Measurements from ENCODE around the gene TMEM212. TPM values are rescaled to one million over a fixed set of nuclear protein-coding genes. Genes with fewer than 3 reads are reported as not detected.

The TMEM212 gene
- total and polyA plus RNA-seq, 9 of the 15 experiments (the other 6 are each of a cell fraction or from before 2014, with no cell fraction given), result not detected

- TF ChIP-seq ARID4B (CRISPR knock-in tag; IDR thresholded peaks at IDR 0.05) (no peak), MEIS2 (IDR thresholded peaks at IDR 0.05; ENCODE audit: partially characterized antibody) (peak; percentile 98), MNT (conservative IDR thresholded peaks at IDR 0.05) (peak in 1 of 2 experiments; percentile 63; a peak in 1 of 4 replicates), POLR2H (tag; IDR thresholded peaks at IDR 0.05; ENCODE audit: low read depth) (peak; percentile 41), PBX2 (CRISPR knock-in tag; IDR thresholded peaks at IDR 0.05; ENCODE audit: low read depth) (no peak), PBX2 (tag; conservative IDR thresholded peaks at IDR 0.05; ENCODE audit: low read depth) (peak; percentile 96), PPARD (CRISPR knock-in tag; IDR thresholded peaks at IDR 0.05) (no peak), NFXL1 (CRISPR knock-in tag; IDR thresholded peaks at IDR 0.05) (0 out of 2 replicates have a peak, but pooled peaks have one; percentile 29), CUX1 (CRISPR knock-in tag; IDR thresholded peaks at IDR 0.05) (no peak), SP1 (CRISPR knock-in tag; IDR thresholded peaks at IDR 0.05) (0 out of 2 replicates have a peak, but pooled peaks have one; percentile 49), HMBOX1 (IDR thresholded peaks at IDR 0.05) (peak; percentile 81)
Observed at GRCh38 chr3:171811295-171811912, 31.7 kb upstream of the TMEM212 start (continued).
